ENCODE results near the gene APOBEC3H.

The APOBEC3H gene

DNA sequence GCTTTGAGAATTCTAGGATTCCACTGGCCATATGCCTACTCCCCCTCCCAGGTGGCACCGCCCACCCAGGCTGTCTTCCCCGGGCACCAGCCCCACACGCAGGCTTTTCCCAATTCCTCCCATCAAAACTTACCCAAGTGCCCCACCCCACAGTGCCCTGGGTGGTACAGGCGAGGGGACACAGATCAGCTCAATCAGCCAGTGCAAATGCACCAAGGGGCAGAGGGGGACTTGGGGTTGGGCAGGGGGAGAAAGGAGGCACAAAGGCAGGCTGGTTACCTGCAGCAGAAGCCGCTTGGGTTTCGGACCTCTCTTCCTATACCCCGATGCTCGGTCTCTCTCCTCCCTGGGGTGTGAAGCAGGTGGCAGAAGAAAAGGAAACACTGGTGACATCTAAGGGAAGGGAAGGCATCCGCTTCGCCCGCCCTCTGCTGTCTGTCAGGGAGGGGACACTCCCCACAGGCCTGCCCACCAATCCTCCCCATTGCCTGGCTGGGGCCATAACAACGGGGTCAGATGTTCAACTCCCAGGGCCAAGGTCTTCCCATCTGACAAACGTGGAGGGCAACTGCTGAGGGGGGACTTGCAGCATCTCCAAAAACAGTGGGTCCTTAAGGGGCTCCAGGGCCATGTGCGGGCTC is 41.4 kb downstream of the APOBEC3H start:
- no peak for DNase-seq

DNA sequence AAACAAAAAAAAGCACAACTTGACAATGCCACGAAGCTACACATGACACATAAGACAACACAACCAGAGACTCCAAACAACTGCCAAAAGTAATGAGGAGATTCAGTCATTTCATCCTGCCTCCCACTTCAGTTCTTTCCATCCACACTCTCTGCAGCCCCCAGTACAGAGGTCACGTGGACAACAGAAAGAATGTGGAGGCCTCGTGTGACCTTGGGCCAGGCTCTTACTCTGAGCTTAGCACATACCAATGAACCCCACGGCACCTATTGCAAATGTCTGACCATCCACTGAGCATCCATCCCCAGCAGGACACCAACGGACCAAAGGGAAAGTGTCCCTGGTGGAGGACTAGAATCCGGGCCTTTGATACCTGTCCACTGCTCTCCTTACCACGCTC is 42.9 kb downstream of the APOBEC3H start:
- no peak for DNase-seq

DNA sequence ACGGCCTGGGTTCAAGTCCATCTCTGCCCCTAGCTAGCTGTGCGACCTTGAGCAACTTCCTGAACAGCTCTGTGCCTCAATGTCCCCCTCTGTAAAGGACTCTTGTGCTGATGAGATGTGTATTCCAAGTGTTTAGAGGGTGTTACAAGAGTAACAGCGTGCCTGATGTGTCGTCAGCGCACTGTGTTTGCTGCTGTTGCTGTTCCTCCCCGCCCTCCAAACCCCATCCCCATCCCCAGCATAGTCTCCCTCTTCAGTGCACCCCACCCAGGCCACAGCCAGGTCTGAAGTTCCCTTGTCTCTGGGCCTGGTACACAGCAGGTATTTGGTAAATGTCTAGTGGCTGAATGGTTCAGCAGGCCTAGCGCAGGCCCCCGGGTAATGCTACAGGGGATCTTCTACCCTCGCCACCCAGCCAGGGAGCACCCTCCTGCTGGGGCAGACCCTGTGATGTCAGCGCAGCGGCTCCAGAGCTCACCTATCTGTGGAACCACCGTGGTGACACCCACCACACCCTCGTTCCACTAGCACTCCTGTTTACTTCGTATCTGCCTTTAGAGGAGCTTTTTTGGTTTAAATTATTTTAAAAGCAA is 45.1 kb downstream of the APOBEC3H start:
- no peak for DNase-seq

DNA sequence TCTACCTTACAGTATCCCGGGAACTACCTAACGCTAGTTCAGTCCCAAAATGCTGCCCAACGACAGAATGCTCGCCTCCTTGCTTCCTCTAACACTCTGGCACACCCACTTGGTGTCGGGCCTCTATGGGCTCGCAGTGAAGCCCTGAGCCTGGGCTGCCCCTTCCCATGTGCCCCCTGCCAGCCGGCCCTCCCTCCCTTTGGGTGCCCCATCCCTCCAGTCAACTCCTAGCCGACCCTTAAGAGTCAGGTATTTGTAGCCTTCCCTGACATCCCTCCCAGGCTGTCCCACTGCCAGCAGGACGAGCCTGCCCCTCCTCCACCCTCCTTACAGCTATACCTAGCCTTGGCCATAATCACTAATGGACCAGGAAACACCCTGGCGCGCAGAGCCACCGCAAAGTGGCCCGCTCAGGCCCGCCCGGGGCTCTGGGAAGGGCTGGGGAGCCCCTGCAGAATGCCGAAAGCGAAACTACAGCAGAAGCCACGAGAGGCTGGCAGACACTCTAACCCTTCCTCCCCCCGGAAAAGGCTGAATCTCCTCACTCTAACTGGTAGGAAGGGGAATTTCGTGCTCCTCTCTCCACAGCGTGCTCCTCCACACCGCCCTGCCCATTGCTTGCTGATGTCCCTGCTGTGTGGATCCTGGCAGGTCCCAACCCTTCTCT is 47.2 kb downstream of the APOBEC3H start:
- peak; percentile 2 for DNase-seq

DNA sequence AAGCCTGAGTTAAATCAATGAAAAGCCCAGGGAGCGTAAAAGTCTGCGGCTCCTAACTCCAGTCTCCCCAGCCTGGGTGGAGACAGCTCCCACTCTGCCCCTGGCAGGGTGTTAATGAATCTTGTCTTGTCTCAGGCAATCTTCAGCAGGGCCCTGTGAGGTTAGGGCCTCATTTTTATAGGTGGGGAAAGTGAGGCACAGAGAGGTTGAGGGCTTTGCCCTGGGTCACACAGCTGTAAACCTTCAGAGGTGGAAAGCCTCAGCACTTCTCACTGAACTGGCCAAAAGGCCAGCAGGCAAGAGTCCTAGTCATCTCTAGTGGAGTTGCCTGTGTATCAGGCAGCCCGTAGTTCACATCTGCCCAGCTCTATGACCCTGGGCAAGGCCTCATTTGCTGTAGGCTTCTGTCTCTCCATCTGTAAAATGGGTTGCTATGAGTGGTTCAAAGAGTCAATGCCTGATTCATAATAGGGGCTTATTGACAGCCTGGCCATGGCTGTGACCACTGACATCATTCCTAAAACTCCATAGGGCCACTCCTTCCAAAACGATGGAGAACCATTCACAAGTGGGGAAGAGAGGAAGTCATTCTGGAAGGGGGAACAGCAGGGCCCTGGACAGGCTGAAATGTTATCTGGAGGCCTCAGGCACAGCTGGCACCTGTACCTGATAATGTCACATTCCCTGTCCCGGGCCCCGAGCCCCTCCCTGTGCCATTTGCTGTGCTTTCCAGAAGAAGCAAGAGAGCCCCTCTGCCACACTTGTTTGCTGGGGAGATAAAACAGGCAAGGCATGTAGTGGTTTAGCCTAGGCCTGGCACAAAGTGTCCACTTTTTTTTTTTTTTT is 49.4 kb downstream of the APOBEC3H start:
- DNase-seq: no peak

DNA sequence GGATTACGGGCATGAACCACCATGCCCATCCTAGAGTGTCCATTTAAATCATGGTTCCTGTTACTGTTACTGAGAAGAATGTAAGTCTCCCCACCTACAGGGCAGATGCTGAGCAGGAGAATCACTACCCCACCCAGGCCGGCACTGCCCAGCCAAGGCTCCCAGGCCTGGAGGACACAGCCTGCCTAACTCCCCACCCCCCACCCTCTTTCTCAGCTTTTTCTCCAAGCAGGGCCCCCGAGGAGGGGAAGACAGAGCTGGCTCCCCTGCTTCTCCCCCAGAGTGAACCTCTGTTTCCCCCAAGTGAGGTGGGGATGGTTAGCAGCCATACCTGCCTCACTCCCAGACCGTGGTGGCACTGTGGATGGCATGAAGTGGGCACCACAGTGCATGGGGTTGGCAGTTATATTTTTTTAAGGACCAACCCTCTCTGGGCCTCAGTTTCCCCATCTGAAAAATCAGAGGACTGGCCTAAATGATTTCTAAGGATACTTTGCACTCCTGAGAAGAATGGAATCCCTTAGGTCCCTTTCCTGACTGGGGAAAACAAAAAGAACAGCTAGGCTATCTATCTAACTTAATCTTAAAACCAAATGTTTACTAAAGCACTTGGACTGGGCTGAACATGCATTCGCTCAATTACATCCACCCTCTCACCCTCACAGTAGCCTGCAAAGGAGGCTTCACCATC is 50.4 kb downstream of the APOBEC3H start:
- DNase-seq: no peak

DNA sequence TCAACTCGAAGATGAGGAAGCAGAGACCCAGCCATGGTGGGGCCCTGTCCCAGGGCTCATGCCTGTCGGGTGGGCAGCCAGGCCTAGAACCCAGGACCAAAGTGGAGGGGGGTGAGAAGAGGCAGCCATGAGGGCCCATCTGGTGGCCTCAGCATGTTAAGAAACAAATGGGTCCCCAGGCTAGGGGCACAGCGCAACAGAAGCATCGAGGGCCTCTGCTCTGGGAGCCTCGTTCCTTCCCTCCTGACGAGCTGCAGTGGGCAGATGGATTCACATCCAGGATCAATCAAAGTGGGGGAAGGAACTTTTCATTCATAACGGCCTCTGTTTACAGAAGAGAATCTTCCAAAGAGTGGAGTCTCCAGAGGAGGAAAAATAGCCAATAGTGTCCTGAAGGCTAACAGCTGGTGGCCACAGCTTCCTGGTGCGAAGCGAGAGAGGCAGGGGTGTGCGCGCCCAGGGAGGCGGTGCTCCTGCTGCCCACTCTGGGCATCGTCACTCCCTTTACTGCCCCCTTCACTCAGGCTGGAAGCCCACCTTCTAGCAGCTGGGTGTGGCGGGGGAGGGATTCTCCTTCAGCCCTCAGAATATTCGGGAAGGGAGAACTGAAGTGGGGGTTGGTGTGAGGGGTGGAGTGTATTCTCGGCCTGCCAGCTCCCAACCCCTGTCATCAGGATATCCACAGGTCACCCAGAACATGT is 51.1 kb downstream of the APOBEC3H start:
- no peak for DNase-seq

DNA sequence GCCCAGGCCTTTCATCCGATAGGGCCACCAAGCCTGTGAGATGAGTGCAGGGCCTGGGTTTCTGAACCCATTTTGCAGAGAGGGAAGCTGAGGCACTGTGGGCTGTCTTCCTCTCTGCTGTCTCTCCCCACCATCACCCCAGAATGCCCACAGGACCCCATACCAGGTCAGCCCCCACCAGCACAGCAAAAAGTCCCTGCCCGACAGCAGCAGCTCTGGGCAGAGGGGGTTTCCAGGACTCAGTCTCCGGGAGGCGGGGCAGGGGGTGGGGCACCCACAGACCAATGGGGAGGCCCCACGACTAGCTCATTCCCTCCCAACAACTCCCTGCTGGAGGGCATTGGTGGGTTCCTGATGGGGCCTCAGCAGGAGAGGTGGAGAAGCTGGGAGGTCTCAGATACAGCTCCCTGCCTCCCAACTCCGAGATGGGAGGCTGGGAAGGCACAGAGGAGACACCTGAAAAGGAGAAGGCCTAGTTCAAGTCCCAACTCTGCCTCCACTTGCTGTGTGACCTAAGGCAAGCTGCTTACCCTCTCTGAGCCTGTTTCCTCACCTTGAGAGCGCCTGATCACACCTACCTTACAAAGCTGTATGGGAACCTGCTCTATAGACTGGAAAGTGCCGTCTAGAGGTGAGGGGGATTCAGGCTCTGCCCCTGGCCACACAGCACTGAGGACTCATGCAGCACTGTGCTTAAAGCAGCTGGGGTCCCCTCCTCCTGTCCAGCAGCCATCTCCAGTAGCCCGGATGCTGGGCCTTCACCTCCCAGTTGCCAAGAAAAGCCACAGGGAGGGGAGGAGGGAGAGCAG is 51.9 kb downstream of the APOBEC3H start:
- DNase-seq: no peak

DNA sequence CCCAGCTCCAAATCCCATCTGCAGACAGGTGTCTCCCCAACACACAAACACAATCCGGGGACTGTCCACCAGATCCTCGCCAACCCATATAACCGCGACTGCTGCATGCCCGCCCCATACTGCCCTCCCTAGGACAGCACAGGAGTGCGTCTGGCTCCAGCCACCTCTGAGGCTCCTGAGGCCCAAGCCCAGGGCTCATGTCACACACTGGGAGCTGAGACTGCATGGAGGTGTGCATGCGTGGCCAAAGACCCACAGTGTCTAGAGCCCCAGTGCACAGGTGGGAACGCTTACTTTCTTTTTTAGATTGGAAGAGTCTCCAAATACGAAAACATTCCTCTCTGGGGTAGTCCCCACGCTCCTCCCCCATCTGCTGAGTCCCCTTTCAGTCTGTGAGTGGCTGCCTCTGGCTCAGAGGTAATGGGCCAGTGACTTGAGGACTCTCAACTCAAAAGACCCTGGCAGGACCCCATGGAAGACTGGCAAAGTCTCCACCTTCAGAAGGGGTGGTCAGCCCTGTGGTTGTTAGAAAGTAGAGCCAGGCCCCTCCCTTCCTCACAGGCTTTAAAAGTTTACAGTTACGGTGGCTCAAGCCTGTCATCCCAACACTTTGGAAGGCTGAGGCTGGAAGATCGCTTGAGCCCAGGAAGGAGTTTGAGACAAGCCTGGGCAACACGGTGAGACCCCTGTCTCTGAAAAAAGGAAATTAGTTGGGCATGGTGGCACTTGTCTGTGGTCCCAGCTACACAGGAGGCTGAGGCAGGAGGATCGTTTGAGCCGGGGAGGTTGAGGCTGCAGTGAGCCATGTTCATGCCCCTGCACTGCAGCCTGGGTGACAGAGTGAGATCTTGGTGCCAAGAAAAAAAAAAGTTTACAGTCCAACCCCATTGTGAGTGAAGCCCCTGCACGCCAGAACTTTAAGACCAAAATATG is 53.1 kb downstream of the APOBEC3H start:
- DNase-seq: no peak

DNA sequence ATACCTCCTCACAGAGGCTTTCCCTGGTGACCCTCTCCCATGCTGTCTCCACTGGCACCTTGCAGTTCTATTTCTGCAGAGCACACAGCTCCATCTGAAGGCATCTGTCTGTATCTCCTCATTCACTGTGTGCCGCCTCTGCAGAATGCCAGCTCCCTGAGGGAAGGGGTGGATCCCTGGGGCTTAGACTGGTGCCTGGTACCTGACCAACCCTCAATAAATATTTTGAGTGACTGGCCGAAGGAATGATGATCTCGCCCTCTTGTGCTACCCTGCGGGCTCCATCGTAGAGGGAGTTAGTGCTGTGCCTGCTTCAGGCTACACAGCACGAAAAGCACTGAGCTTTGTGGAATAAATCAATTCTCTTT is 53.8 kb downstream of the APOBEC3H start:
- DNase-seq: no peak

DNA sequence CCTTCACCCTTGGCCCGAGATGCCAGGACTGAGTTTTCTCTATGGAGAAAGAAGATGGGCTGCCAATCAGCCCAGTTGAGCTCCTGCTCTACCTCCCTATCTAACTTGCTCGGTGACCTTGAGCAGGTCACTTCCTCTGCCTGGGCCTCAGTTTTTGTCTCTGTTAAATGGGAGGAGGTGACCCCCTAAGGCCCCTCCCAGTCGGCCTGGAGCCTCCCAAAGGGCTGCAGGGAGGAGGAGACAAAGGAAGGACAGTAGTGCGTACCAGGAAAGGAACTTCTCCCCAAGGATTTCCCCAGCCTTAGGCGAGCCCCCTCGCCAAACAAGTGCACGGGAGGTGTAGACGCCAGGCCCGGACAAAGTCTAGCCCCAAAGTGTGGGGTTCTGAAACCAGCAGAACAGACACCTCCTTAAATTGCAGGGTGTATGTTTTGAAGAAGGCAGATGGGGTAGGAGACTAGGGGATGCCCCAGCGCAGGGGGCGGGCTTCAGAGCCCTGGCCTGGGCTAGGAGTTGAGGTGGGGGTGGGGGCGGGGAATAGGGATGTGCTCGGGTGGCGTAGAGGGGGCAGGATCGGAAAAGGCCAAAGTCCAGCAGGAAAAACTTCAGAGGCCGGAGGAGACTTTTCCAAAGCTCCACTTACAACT is 54.4 kb downstream of the APOBEC3H start:
- DNase-seq: no peak

DNA sequence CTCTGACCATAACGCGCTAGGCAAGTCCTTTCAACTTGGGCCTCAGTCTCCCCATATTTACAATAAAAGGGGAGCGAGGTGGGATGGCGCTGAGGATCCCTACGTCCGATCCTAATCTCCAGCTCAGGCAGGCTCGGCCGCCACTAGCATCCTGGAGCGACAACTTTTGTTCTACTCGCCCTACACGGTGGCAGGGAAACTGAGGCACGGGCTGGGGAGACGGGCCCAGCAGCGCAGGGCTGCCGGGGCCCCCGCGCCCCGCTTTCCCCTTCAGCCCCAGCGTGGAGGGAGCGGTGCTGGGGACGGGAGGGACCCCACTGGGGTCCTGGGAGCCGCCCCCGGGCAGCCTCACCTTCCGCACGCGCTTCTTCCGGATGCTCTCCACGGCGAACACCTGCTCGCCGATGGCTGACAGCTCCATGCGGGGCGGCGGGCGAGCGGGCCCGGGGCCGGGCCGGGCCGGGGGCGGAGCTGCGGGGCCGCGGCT is 55.0 kb downstream of the APOBEC3H start:
- no peak for DNase-seq

DNA sequence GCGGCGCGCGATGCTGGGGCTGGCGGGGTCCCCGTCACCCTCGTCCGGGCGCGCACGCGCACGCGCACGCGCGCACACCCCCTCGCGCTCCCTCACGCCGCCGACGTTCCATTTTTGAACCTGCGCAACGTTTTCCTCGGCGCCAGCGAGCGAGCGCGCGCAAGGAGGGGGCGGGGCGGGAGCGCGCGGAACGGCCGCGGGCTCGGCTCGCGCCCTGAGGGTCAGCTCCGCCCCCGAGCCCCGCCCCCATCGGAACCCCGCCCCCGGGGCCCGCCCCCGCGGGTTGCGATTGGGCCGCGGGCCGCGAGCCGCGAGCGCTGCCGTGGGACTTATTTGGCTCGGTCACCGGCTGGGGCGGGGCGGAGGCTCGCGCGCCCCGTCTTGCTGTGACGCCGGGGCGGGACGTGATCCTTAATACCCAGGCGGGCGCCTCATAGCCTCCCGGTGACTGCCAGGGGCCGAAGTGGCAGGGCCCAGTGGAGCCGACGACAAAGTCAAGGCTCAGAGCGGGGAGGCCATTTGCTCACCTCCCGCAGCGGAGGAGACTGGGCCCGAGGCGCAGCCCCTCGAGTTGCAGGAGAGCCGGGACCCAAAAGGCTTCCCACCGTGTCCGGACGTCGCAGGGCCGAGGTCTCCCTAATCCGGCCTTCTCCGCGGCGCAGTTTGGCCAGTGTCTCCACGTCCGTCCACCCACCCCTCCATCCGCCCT is 55.6 kb downstream of the APOBEC3H start, which contains the start of gene CBX7:
TSS of gene CBX7 (minus strand) at position 170 of the 709 bp plus-strand sequence. CDS start 236 bp downstream, outside the sequence.
- peak; percentile 86 for DNase-seq

DNA sequence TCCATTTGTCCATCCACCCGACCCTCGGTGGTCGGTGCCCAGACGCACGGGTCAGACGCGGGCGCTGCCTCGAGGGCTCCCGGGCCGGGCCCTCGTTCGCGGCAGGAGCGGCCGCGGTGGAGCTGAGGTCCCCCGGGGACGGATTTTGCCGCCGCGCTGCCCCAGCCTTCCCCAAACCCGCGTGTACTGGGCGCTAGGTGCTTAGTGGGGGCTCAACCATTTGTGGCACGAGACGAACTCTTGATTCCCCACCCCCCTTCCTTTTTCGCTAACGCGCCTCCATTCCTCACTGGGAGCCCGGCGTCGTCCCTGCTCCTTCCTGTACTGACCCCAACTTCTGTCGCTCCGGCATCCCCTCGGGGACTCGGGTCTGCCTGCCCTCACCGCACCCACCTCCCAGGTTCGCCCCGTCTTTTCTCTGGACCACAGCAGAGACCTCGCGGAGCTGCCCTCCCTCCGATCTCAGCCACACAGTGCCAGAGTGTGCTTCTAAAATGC is 56.2 kb downstream of the APOBEC3H start:
- no peak for DNase-seq

All from HCEC 1CT (cell line).